H9 (cell line): ENCODE measurements around the gene FAM240A. TPM values are rescaled to one million over a fixed set of nuclear protein-coding genes. Genes with fewer than 3 reads are reported as not detected.

ENCODE experiments used
- DNase-seq: peaks from one replicate; pipeline ENCODE4 v3.0.0-alpha.2; 2017
- H2AFZ ChIP-seq: one replicate; pipeline ENCODE4 v1.6.1; 2013; ENCODE audit warnings: mild to moderate bottlenecking, low read length, control low read depth, moderate library complexity
- H2AK5ac ChIP-seq: 2 replicates; pipeline ENCODE4 v1.6.1; 2013; ENCODE audit warnings: low read length, control low read depth, mixed read lengths; ENCODE audit not compliant: insufficient read length
- H2BK120ac ChIP-seq: one replicate; pipeline ENCODE4 v1.6.1; 2013; ENCODE audit warnings: low read depth, mild to moderate bottlenecking, low read length, control low read depth, inconsistent platforms; ENCODE audit not compliant: poor library complexity, severe bottlenecking
- H2BK12ac ChIP-seq: 2 replicates; pipeline ENCODE4 v1.6.1; 2013; ENCODE audit warnings: low read length, control low read depth, mixed read lengths, low read depth; ENCODE audit not compliant: insufficient read length
- H2BK15ac ChIP-seq: 2 replicates; pipeline ENCODE4 v1.6.1; 2013; ENCODE audit warnings: low read depth, low read length, control low read depth
- H2BK20ac ChIP-seq: one replicate; pipeline ENCODE4 v1.6.1; 2013; ENCODE audit warnings: low read depth, mild to moderate bottlenecking, low read length, control low read depth, inconsistent platforms; ENCODE audit not compliant: poor library complexity, severe bottlenecking
- H2BK5ac ChIP-seq: 2 replicates; pipeline ENCODE4 v1.6.1; 2013; ENCODE audit warnings: low read length, control low read depth, mixed read lengths; ENCODE audit not compliant: insufficient read length
- H3K14ac ChIP-seq: 2 replicates; pipeline ENCODE4 v1.6.1; 2013; ENCODE audit warnings: low read length, control low read depth; ENCODE audit not compliant: insufficient read depth
- H3K18ac ChIP-seq: 2 replicates; pipeline ENCODE4 v1.6.1; 2013; ENCODE audit warnings: low read depth, mild to moderate bottlenecking, mixed read lengths, low read length, control low read depth; ENCODE audit not compliant: insufficient read length
- H3K23ac ChIP-seq: 2 replicates; pipeline ENCODE4 v1.6.1; 2013; ENCODE audit warnings: low read length, control low read depth, mixed read lengths, low read depth; ENCODE audit not compliant: insufficient read length
- H3K23me2 ChIP-seq: 2 replicates; pipeline ENCODE4 v1.6.1; 2013; ENCODE audit warnings: low read depth, mild to moderate bottlenecking, mixed read lengths, low read length, control low read depth; ENCODE audit not compliant: insufficient read length, poor library complexity, severe bottlenecking
- H3K27ac ChIP-seq: 2 replicates; pipeline ENCODE4 v1.5.1; 2013; ENCODE audit warnings: low read length, control low read depth, mixed read lengths, low read depth; ENCODE audit not compliant: insufficient read length
- H3K27me3 ChIP-seq: 2 replicates; pipeline ENCODE4 v1.6.1; 2013; ENCODE audit warnings: low read length, control low read depth, inconsistent platforms; ENCODE audit not compliant: insufficient read depth
- H3K4ac ChIP-seq: 2 replicates; pipeline ENCODE4 v1.6.1; 2013; ENCODE audit warnings: low read depth, mild to moderate bottlenecking, control low read depth, inconsistent platforms, low read length, moderate library complexity
- H3K4me1 ChIP-seq: 2 replicates; pipeline ENCODE4 v1.6.1; 2013; ENCODE audit warnings: low read length, control low read depth, inconsistent platforms; ENCODE audit not compliant: insufficient read depth
- H3K4me2 ChIP-seq: 2 replicates; pipeline ENCODE4 v1.6.1; 2013; ENCODE audit warnings: low read length, control low read depth, mixed read lengths; ENCODE audit not compliant: insufficient read length, insufficient read depth
- H3K56ac ChIP-seq: 2 replicates; pipeline ENCODE4 v1.6.1; 2013; ENCODE audit warnings: low read depth, mild to moderate bottlenecking, mixed read lengths, low read length, control low read depth; ENCODE audit not compliant: insufficient read length
- H3K79me1 ChIP-seq: 2 replicates; pipeline ENCODE4 v1.6.1; 2013; ENCODE audit warnings: low read depth, mild to moderate bottlenecking, moderate library complexity, low read length, control low read depth, inconsistent platforms; ENCODE audit not compliant: insufficient read depth, poor library complexity, severe bottlenecking
- H3K79me2 ChIP-seq: 2 replicates; pipeline ENCODE4 v1.6.1; 2013; ENCODE audit warnings: low read length, control low read depth, inconsistent platforms; ENCODE audit not compliant: insufficient read depth
- H3K9ac ChIP-seq: 2 replicates; pipeline ENCODE4 v1.6.1; 2013; ENCODE audit warnings: low read length, control low read depth, mixed read lengths; ENCODE audit not compliant: insufficient read length; ENCODE audit errors: extremely low read depth
- H3K9me3 ChIP-seq: one replicate; pipeline ENCODE4 v1.6.1; 2013; ENCODE audit warnings: low read depth, low read length, inconsistent platforms; ENCODE audit not compliant: control insufficient read depth
- H3T11ph ChIP-seq: one replicate; pipeline ENCODE4 v1.6.1; 2013; ENCODE audit warnings: mild to moderate bottlenecking, low read length, control low read depth, inconsistent platforms
- H4K20me1 ChIP-seq: one replicate; pipeline ENCODE4 v1.6.1; 2013; ENCODE audit not compliant: control insufficient read depth, insufficient read length, insufficient read depth
- H4K5ac ChIP-seq: 2 replicates; pipeline ENCODE4 v1.6.1; 2013; ENCODE audit warnings: low read depth, mild to moderate bottlenecking, mixed read lengths, low read length, control low read depth; ENCODE audit not compliant: insufficient read length
- H4K8ac ChIP-seq: replicated peaks from 2 replicates; pipeline ENCODE4 v1.6.1; 2013; ENCODE audit warnings: low read length, control low read depth, mixed read lengths, low read depth; ENCODE audit not compliant: insufficient read length
- H4K91ac ChIP-seq: 2 replicates; pipeline ENCODE4 v1.6.1; 2013; ENCODE audit warnings: low read depth, mild to moderate bottlenecking, moderate library complexity, mixed read lengths, low read length, control low read depth; ENCODE audit not compliant: insufficient read length
- H3K27ac Mint-ChIP-seq, 3 experiments: 2 replicates in 2 of 3; 3 replicates in 1 of 3; pipeline ENCODE4 v1.8.0; 2020 to 2021; ENCODE audit warnings: mixed read lengths in 3 of 3, mild to moderate bottlenecking in 1 of 3, moderate library complexity in 1 of 3
- H3K27me3 Mint-ChIP-seq: 2 replicates; pipeline ENCODE4 v1.8.0; 2021; ENCODE audit warnings: low read depth, mild to moderate bottlenecking, moderate library complexity, mixed read lengths
- H3K36me3 Mint-ChIP-seq, 3 experiments: 2 replicates in 2 of 3; 3 replicates in 1 of 3; pipeline ENCODE4 v1.8.0; 2020 to 2021; ENCODE audit warnings: low read depth in 3 of 3, mixed read lengths in 3 of 3; ENCODE audit not compliant: insufficient read depth in 1 of 3
- H3K4me1 Mint-ChIP-seq, 2 experiments: 2 replicates each; pipeline ENCODE4 v1.8.0; 2020; ENCODE audit warnings: mixed read lengths in 2 of 2
- H3K4me3 Mint-ChIP-seq, 2 experiments: 2 replicates in 1 of 2; 3 replicates in 1 of 2; pipeline ENCODE4 v1.8.0; 2020 to 2021; ENCODE audit warnings: mild to moderate bottlenecking in 2 of 2, mixed read lengths in 2 of 2, moderate library complexity in 1 of 2
- H3K9me3 Mint-ChIP-seq, 2 experiments: 2 replicates in 1 of 2; 3 replicates in 1 of 2; pipeline ENCODE4 v1.8.0; 2020; ENCODE audit warnings: mild to moderate bottlenecking in 2 of 2, mixed read lengths in 2 of 2, moderate library complexity in 1 of 2
- WGBS: extraction: QIAGEN DNeasy Blood & Tissue Kit; methylation state at CpG from one replicate; pipeline ENCODE4 v1.1.7; 2013; ENCODE audit warnings: missing lambda C conversion rate, low lambda C conversion rate, mixed read lengths; ENCODE audit not compliant: insufficient read length; ENCODE audit errors: extremely low coverage; 5-methylcytosine and 5-hydroxymethylcytosine counted together
- total RNA-seq: library from RNA; stranded (reverse); gene quantifications from 2 replicates; pipeline ENCODE4 v1.2.1, GENCODE V29; 2021
- TF ChIP-seq, protein P1 (sequence below): fragments of 200-600 bp; sonication (generic); conservative IDR thresholded peaks from 3 replicates; pipeline ENCODE4 v1.8.0; 2021; ENCODE audit warnings: antibody characterized with exemption, mild to moderate bottlenecking

FAM240A gene
- total RNA-seq, 1 experiment from 2014 or later, result 0.11 TPM

DNA sequence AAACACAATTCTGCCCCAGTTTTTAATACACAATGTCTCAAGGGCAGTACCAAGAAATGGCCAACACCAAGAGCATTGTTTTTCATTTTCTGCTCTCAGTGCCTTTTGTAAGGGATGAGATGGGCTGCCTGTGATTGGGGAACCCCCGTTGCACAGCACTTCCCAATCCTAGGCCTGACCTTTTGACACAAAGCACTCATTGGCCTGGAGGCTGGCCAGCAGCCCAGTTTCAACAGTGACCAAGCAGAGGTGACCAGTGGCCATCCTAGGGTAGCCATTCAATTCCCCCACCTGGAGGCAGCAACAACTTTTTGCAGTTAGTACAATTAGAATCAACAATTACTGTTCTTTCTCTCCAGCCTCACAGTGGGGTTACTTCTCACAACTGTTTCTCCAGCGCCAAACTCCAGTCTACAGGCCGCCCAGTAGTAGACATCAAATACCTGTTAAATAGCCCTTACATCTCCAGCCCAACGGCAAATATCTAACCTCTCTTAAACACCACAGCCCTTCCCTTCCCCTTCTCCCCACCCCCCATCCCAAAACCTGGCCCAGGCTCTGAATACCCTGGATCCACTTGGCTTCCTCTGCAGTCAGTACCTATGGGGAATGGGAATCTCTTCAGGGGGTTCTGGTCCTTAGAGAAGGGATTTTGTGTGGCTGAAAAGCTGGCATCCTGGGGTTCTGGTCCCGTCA is 37.3 kb upstream of the FAM240A start:
- Histone ChIP-seq H4K20me1 (no peaks in the 10 kb centered on the region), H3T11ph (peak overlapping the region; percentile 91), H2BK120ac (no peak overlapping the region), H2BK15ac (no peak overlapping the region), H3K14ac (0 out of 2 replicates have a peak overlapping the region, but pooled peaks have one; percentile 27), H4K91ac (no peak overlapping the region), H3K9ac (peak overlapping the region; percentile 3), H3K4ac (no peak overlapping the region; the same call in 1 of the 2 replicates), H2BK20ac (no peak overlapping the region), H3K9me3 (no peaks in the 10 kb centered on the region), H2BK12ac (peak overlapping the region; percentile 5), H3K23me2 (peaks cover 21% of the 10 kb centered on the region), H2AK5ac (no peak overlapping the region), H4K5ac (no peak overlapping the region), H3K56ac (no peak overlapping the region), H3K79me1 (no peaks in the 10 kb centered on the region), H3K18ac (peak overlapping the region; percentile 18), H3K4me1 (peaks cover 13% of the 10 kb centered on the region), H4K8ac (no peak overlapping the region), H3K23ac (no peak overlapping the region), H3K4me2 (peak overlapping the region; percentile 84), H3K79me2 (peaks cover 16% of the 10 kb centered on the region; the same call in 1 of the 2 replicates), H2AFZ (no peak overlapping the region), H3K27me3 (no peaks in the 10 kb centered on the region), H3K27ac (peak overlapping the region; percentile 96), H2BK5ac (peak overlapping the region; percentile 1)
- Mint-ChIP-seq H3K4me1 (peaks cover 47 to 70% of the 10 kb centered on the region in 2 experiments), H3K27me3 (no peaks in the 10 kb centered on the region), H3K9me3 (peaks cover 5 to 6% of the 10 kb centered on the region in 2 experiments; a peak in 4 of 5 replicates), H3K36me3 (peaks cover 21 to 23% (median 22%) of the 10 kb centered on the region in 3 experiments), H3K4me3 (peak overlapping the region; percentile 90 to 92), H3K27ac (peak overlapping the region; percentile 99)
- TF ChIP-seq, protein P1, sequence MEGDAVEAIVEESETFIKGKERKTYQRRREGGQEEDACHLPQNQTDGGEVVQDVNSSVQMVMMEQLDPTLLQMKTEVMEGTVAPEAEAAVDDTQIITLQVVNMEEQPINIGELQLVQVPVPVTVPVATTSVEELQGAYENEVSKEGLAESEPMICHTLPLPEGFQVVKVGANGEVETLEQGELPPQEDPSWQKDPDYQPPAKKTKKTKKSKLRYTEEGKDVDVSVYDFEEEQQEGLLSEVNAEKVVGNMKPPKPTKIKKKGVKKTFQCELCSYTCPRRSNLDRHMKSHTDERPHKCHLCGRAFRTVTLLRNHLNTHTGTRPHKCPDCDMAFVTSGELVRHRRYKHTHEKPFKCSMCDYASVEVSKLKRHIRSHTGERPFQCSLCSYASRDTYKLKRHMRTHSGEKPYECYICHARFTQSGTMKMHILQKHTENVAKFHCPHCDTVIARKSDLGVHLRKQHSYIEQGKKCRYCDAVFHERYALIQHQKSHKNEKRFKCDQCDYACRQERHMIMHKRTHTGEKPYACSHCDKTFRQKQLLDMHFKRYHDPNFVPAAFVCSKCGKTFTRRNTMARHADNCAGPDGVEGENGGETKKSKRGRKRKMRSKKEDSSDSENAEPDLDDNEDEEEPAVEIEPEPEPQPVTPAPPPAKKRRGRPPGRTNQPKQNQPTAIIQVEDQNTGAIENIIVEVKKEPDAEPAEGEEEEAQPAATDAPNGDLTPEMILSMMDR, result no peak
- no CpG with 5 or more reads among the region's 5 CpGs for WGBS
- peak; percentile 58 for DNase-seq
